OCI-LY1 (cell line): ENCODE measurements around the gene TMEM253.

Experiments used
- H2AFZ ChIP-seq: fragments of 200-600 bp; sonication (generic), shearing (Covaris generic); 2 replicates; pipeline ENCODE4 v1.6.0; 2014; ENCODE audit warnings: antibody characterized with exemption, mild to moderate bottlenecking, low read length
- H3F3A ChIP-seq: fragments of 200-600 bp; sonication (generic), shearing (Covaris generic); 2 replicates; pipeline ENCODE4 v1.6.0; 2014; ENCODE audit warnings: mild to moderate bottlenecking, antibody characterized with exemption, low read length, moderate library complexity; ENCODE audit not compliant: insufficient read depth
- H3K27ac ChIP-seq: fragments of 200-600 bp; sonication (generic); 2 replicates; pipeline ENCODE4 v1.5.1; 2014; ENCODE audit warnings: low read length, mixed run types, mild to moderate bottlenecking, low read depth; ENCODE audit not compliant: poor library complexity, severe bottlenecking
- H3K27me3 ChIP-seq: fragments of 200-600 bp; sonication (generic); 2 replicates; pipeline ENCODE4 v1.6.0; 2014; ENCODE audit warnings: antibody characterized with exemption, mild to moderate bottlenecking, low read length, moderate library complexity; ENCODE audit not compliant: insufficient read depth
- H3K36me3 ChIP-seq: fragments of 200-600 bp; sonication (generic); 2 replicates; pipeline ENCODE4 v1.6.1; 2014; ENCODE audit warnings: mild to moderate bottlenecking, antibody characterized with exemption, low read length, moderate library complexity, mixed read lengths; ENCODE audit not compliant: insufficient read depth
- H3K4me1 ChIP-seq: fragments of 200-600 bp; sonication (generic); 2 replicates; pipeline ENCODE4 v1.5.1; 2014; ENCODE audit warnings: mild to moderate bottlenecking, low read length, moderate library complexity; ENCODE audit not compliant: insufficient read depth, severe bottlenecking
- H3K4me2 ChIP-seq: fragments of 200-600 bp; sonication (generic), shearing (Covaris generic); 2 replicates; pipeline ENCODE4 v1.6.1; 2014; ENCODE audit warnings: low read length
- H3K4me3 ChIP-seq: fragments of 200-600 bp; sonication (generic); 2 replicates; pipeline ENCODE4 v1.5.1; 2014; ENCODE audit warnings: low read length, low read depth, mild to moderate bottlenecking, mixed read lengths; ENCODE audit not compliant: poor library complexity, severe bottlenecking
- H3K79me2 ChIP-seq: fragments of 200-600 bp; shearing (Covaris generic); 2 replicates; pipeline ENCODE4 v1.6.1; 2016; ENCODE audit warnings: mixed run types, low read length, mixed read lengths; ENCODE audit not compliant: insufficient read depth
- H3K9ac ChIP-seq: fragments of 200-600 bp; sonication (generic), shearing (Covaris generic); 2 replicates; pipeline ENCODE4 v1.6.1; 2014; ENCODE audit warnings: mild to moderate bottlenecking, low read length, mixed read lengths
- H3K9me2 ChIP-seq: fragments of 200-600 bp; sonication (generic), shearing (Covaris generic); 2 replicates; pipeline ENCODE4 v1.6.1; 2014; ENCODE audit warnings: low read depth, mild to moderate bottlenecking, low read length, mixed read lengths
- H3K9me3 ChIP-seq: fragments of 200-600 bp; shearing (Covaris generic); 2 replicates; pipeline ENCODE4 v1.6.1; 2014; ENCODE audit warnings: low read length, mixed read lengths
- H4K20me1 ChIP-seq: fragments of 200-600 bp; sonication (generic), shearing (Covaris generic); 2 replicates; pipeline ENCODE4 v1.6.0; 2016; ENCODE audit warnings: mild to moderate bottlenecking, low read length; ENCODE audit not compliant: insufficient read depth
- CTCF ChIP-seq: fragments of 200-600 bp; sonication (generic), shearing (Covaris generic); IDR thresholded peaks from 2 replicates; pipeline ENCODE4 v1.5.1; 2017; ENCODE audit warnings: mild to moderate bottlenecking, antibody characterized with exemption, low read length, moderate library complexity, mixed read lengths
- EZH2 ChIP-seq: fragments of 200-600 bp; sonication (generic), shearing (Covaris generic); IDR thresholded peaks from 2 replicates; pipeline ENCODE4 v1.8.0; 2017; ENCODE audit warnings: borderline replicate concordance, mixed run types, mild to moderate bottlenecking, antibody characterized with exemption, low read length, moderate library complexity, mixed read lengths

The TMEM253 gene

GRCh38 chr14:21136024-21136423, 35.2 kb downstream of the TMEM253 start:
- Histone ChIP-seq H3K27me3 (no peaks in the 10 kb centered on the region), H3K9me2 (no peaks in the 10 kb centered on the region), H3K79me2 (no peaks in the 10 kb centered on the region), H3K4me3 (no peak overlapping the region), H4K20me1 (no peaks in the 10 kb centered on the region), H2AFZ (no peak overlapping the region), H3F3A (no peaks in the 10 kb centered on the region), H3K9me3 (no peaks in the 10 kb centered on the region), H3K4me2 (no peak overlapping the region), H3K4me1 (no peaks in the 10 kb centered on the region), H3K9ac (no peak overlapping the region), H3K36me3 (no peaks in the 10 kb centered on the region), H3K27ac (no peak overlapping the region)
- TF ChIP-seq CTCF, result peak; percentile 63
- no peak for TF ChIP-seq EZH2

GRCh38 chr14:21142357-21142756, 41.5 kb downstream of the TMEM253 start:
- Histone ChIP-seq H3K36me3 (no peaks in the 10 kb centered on the region), H3F3A (no peaks in the 10 kb centered on the region), H3K9me2 (no peaks in the 10 kb centered on the region), H3K4me3 (no peak overlapping the region), H2AFZ (no peak overlapping the region), H3K9ac (no peak overlapping the region), H3K4me1 (no peaks in the 10 kb centered on the region), H4K20me1 (no peaks in the 10 kb centered on the region), H3K27me3 (no peaks in the 10 kb centered on the region), H3K27ac (no peak overlapping the region), H3K4me2 (no peak overlapping the region), H3K79me2 (no peaks in the 10 kb centered on the region), H3K9me3 (0 out of 2 replicates have a peak, but pooled peaks cover 3% of the 10 kb centered on the region)
- TF ChIP-seq EZH2, result no peak
- TF ChIP-seq CTCF, result no peak

- no peak overlapping the region for H3K4me3 ChIP-seq
- H3K4me2 ChIP-seq, result no peak overlapping the region
- H4K20me1 ChIP-seq, result no peaks in the 10 kb centered on the region
- H3K36me3 ChIP-seq, result no peaks in the 10 kb centered on the region
- H3K4me1 ChIP-seq, result no peaks in the 10 kb centered on the region
- no peak overlapping the region for H3K9ac ChIP-seq
- 0 out of 2 replicates have a peak, but pooled peaks cover 3% of the 10 kb centered on the region for H3K9me3 ChIP-seq
- no peaks in the 10 kb centered on the region for H3K9me2 ChIP-seq
- no peaks in the 10 kb centered on the region for H3F3A ChIP-seq
- no peaks in the 10 kb centered on the region for H3K27me3 ChIP-seq
- no peak overlapping the region for H2AFZ ChIP-seq
- H3K27ac ChIP-seq, result no peak overlapping the region
- H3K79me2 ChIP-seq, result no peaks in the 10 kb centered on the region
- TF ChIP-seq CTCF (no peak), EZH2 (no peak)
Observed at GRCh38 chr14:21145437-21145836, 44.6 kb downstream of the TMEM253 start.
